NK-92 (cell line): ENCODE results near the gene TTF2.
"Not testable (repeated sequence)": the region's sequence is repeated elsewhere in the genome, so short reads cannot be mapped to it uniquely, and the experiment has no call there.

Source experiments
- DNase-seq: peaks from one replicate; lab custom pipeline; 2025; ENCODE audit not compliant: unreplicated experiment; lab: John Stamatoyannopoulos, UW

The TTF2 gene

GRCh38 chr1:117147856-117148588 is 87.9 kb downstream of the TTF2 start:
- no peak for DNase-seq

- DNase-seq: no peak
Measured at GRCh38 chr1:117150316-117150715, 90.2 kb downstream of the TTF2 start.

GRCh38 chr1:117151305-117151704 is 91.2 kb downstream of the TTF2 start:
- not testable (repeated sequence) for DNase-seq
